Neural progenitor cell (in vitro differentiated cells): Measurements from ENCODE around the gene TEAD1. TPM values are rescaled to one million over a fixed set of nuclear protein-coding genes. Genes with fewer than 3 reads are reported as not detected.
A peak's percentile ranks its signal among the peaks of the same experiment; 100 is the strongest.

Experiments
- DNase-seq: peaks from one replicate; pipeline ENCODE4 v3.0.0-alpha.2; 2016; ENCODE audit warnings: low spot score
- H2AFZ ChIP-seq: fragments of 200-600 bp; sonication (generic); replicated peaks from 2 replicates; pipeline ENCODE4 v1.6.1; 2016; ENCODE audit warnings: antibody characterized with exemption
- H3F3A ChIP-seq: fragments of 200-600 bp; sonication (generic); 2 replicates; pipeline ENCODE4 v1.6.1; 2016; ENCODE audit warnings: antibody characterized with exemption, low read depth
- H3K27ac ChIP-seq: fragments of 200-600 bp; sonication (generic); 2 replicates; pipeline ENCODE4 v1.5.1; 2016; ENCODE audit warnings: mild to moderate bottlenecking
- H3K27me3 ChIP-seq: fragments of 200-600 bp; sonication (generic); 2 replicates; pipeline ENCODE4 v1.6.1; 2016; ENCODE audit warnings: mild to moderate bottlenecking, moderate library complexity
- H3K36me3 ChIP-seq: fragments of 200-600 bp; sonication (generic); 2 replicates; pipeline ENCODE4 v1.5.1; 2016
- H3K4me1 ChIP-seq: fragments of 200-600 bp; sonication (generic); 2 replicates; pipeline ENCODE4 v1.6.1; 2016; ENCODE audit warnings: mixed run types
- H3K4me2 ChIP-seq: fragments of 200-600 bp; sonication (generic); 2 replicates; pipeline ENCODE4 v1.6.1; 2016
- H3K4me3 ChIP-seq: fragments of 200-600 bp; sonication (generic); 2 replicates; pipeline ENCODE4 v1.5.1; 2016
- H3K79me2 ChIP-seq: fragments of 200-600 bp; sonication (generic); 2 replicates; pipeline ENCODE4 v1.6.1; 2016; ENCODE audit warnings: low read depth
- H3K9ac ChIP-seq: fragments of 200-600 bp; sonication (generic); 2 replicates; pipeline ENCODE4 v1.6.1; 2016
- H3K9me3 ChIP-seq: fragments of 200-600 bp; sonication (generic); 2 replicates; pipeline ENCODE4 v1.5.1; 2016; ENCODE audit warnings: low read depth
- H4K20me1 ChIP-seq: fragments of 200-600 bp; sonication (generic); 2 replicates; pipeline ENCODE4 v1.6.1; 2016; ENCODE audit warnings: low read depth
- H3K27ac Mint-ChIP-seq: 3 replicates; pipeline ENCODE4 v1.8.0; 2021; ENCODE audit warnings: mixed read lengths
- H3K27me3 Mint-ChIP-seq: 2 replicates; pipeline ENCODE4 v1.8.0; 2022; ENCODE audit warnings: low read depth, mild to moderate bottlenecking, inconsistent platforms, moderate library complexity, mixed read lengths; ENCODE audit not compliant: insufficient read depth
- H3K36me3 Mint-ChIP-seq: 3 replicates; pipeline ENCODE4 v1.8.0; 2021; ENCODE audit warnings: mixed read lengths
- H3K4me1 Mint-ChIP-seq: 3 replicates; pipeline ENCODE4 v1.8.0; 2021; ENCODE audit warnings: mixed read lengths
- H3K4me3 Mint-ChIP-seq: 3 replicates; pipeline ENCODE4 v1.8.0; 2021; ENCODE audit warnings: mild to moderate bottlenecking, moderate library complexity, mixed read lengths
- H3K9me3 Mint-ChIP-seq: 3 replicates; pipeline ENCODE4 v1.8.0; 2020; ENCODE audit warnings: mixed read lengths
- CTCF ChIP-seq: fragments of 200-600 bp; sonication (generic); IDR thresholded peaks from 2 replicates; pipeline ENCODE4 v1.5.1; 2017; ENCODE audit warnings: antibody characterized with exemption, mild to moderate bottlenecking
- EZH2 ChIP-seq: fragments of 200-600 bp; sonication (generic); IDR thresholded peaks from 2 replicates; pipeline ENCODE4 v1.6.1; 2017; ENCODE audit warnings: antibody characterized with exemption, mild to moderate bottlenecking, moderate library complexity
- EZH2phosphoT487 ChIP-seq: fragments of 200-600 bp; sonication (generic); IDR thresholded peaks from 2 replicates; pipeline ENCODE4 v1.6.1; 2017; ENCODE audit warnings: antibody characterized with exemption
- total RNA-seq: library from RNA; depleted of rRNA; stranded (reverse); fragments of >200 nt; gene quantifications from 2 replicates; pipeline ENCODE4 v1.2.3, GENCODE V29; 2015; ENCODE audit warnings: low replicate concordance

Gene TEAD1
- total RNA-seq, 1 donor from 2014 or later: 98.3 TPM

- H3K9me3 Mint-ChIP-seq: no peaks in the 10 kb centered on the region
- Histone ChIP-seq H3K4me2 (peak overlapping the region; percentile 57), H4K20me1 (peaks cover 84% of the 10 kb centered on the region), H2AFZ (no peak overlapping the region), H3K4me1 (peaks cover 76% of the 10 kb centered on the region), H3K27ac (no peak overlapping the region), H3K36me3 (no peaks in the 10 kb centered on the region), H3K9me3 (no peaks in the 10 kb centered on the region), H3K4me3 (no peak overlapping the region), H3K27me3 (no peaks in the 10 kb centered on the region), H3K79me2 (peaks cover 100% of the 10 kb centered on the region), H3K9ac (no peak overlapping the region), H3F3A (peaks cover 30% of the 10 kb centered on the region)
- peaks cover 2% of the 10 kb centered on the region for H3K27me3 Mint-ChIP-seq
- peaks cover 14% of the 10 kb centered on the region for H3K36me3 Mint-ChIP-seq
- no peak for TF ChIP-seq EZH2
- H3K27ac Mint-ChIP-seq: peak overlapping the region; percentile 51
- DNase-seq: no peak
- no peak overlapping the region for H3K4me3 Mint-ChIP-seq
- peaks cover 80% of the 10 kb centered on the region for H3K4me1 Mint-ChIP-seq
These were observed 126.7 kb downstream of the TEAD1 start for GRCh38 chr11:12800871-12801270.

- Histone ChIP-seq H3K9me3 (no peaks in the 10 kb centered on the region), H3K4me3 (no peak overlapping the region), H4K20me1 (peaks cover 95% of the 10 kb centered on the region), H3K27ac (peak overlapping the region; percentile 59), H3K79me2 (peaks cover 100% of the 10 kb centered on the region), H3F3A (peaks cover 30% of the 10 kb centered on the region), H3K27me3 (no peaks in the 10 kb centered on the region), H3K36me3 (no peaks in the 10 kb centered on the region), H2AFZ (no peak overlapping the region), H3K9ac (no peak overlapping the region), H3K4me2 (peak overlapping the region; percentile 36), H3K4me1 (peaks cover 81% of the 10 kb centered on the region)
- DNase-seq: no peak
- H3K9me3 Mint-ChIP-seq: no peaks in the 10 kb centered on the region
- no peak for TF ChIP-seq EZH2phosphoT487
- no peak for TF ChIP-seq CTCF
- no peak for TF ChIP-seq EZH2
- H3K27me3 Mint-ChIP-seq: peaks cover 2% of the 10 kb centered on the region
- H3K36me3 Mint-ChIP-seq: peaks cover 9% of the 10 kb centered on the region
- no peak overlapping the region for H3K4me3 Mint-ChIP-seq
- peaks cover 86% of the 10 kb centered on the region for H3K4me1 Mint-ChIP-seq
- peak overlapping the region; percentile 42 for H3K27ac Mint-ChIP-seq
These were observed 127.8 kb downstream of the TEAD1 start for GRCh38 chr11:12801976-12802375.

- Mint-ChIP-seq H3K27me3 (no peaks in the 10 kb centered on the region), H3K4me3 (peak overlapping the region; percentile 74), H3K4me1 (peaks cover 90% of the 10 kb centered on the region), H3K27ac (peak overlapping the region; percentile 93), H3K9me3 (no peaks in the 10 kb centered on the region), H3K36me3 (peaks cover 7% of the 10 kb centered on the region)
- H3K9me3 ChIP-seq: no peaks in the 10 kb centered on the region
- H3K27ac ChIP-seq: peak overlapping the region; percentile 71
- peaks cover 95% of the 10 kb centered on the region for H4K20me1 ChIP-seq
- H3K79me2 ChIP-seq: peaks cover 100% of the 10 kb centered on the region
- H3K9ac ChIP-seq: no peak overlapping the region
- no peak overlapping the region for H2AFZ ChIP-seq
- H3K27me3 ChIP-seq: no peaks in the 10 kb centered on the region
- peak overlapping the region; percentile 36 for H3K4me2 ChIP-seq
- H3K4me1 ChIP-seq: peaks cover 85% of the 10 kb centered on the region
- H3K4me3 ChIP-seq: peak overlapping the region; percentile 8
- peaks cover 30% of the 10 kb centered on the region for H3F3A ChIP-seq
- H3K36me3 ChIP-seq: no peaks in the 10 kb centered on the region
- peak; percentile 73 for DNase-seq
- TF ChIP-seq CTCF (no peak), EZH2 (no peak), EZH2phosphoT487 (no peak)
These were observed 128.3 kb downstream of the TEAD1 start for GRCh38 chr11:12802418-12803085.
